Urothelium cell line (cell line): ENCODE measurements around the gene ATOH8.
A peak's percentile ranks its signal among the peaks of the same experiment; 100 is the strongest.

Experiments used
- DNase-seq: peaks from one replicate; pipeline ENCODE4 v3.0.0; 2011; ENCODE audit warnings: low spot score, mixed read lengths
- FAIRE-seq: peaks from 2 replicates; lab custom pipeline; 2011; peaks lifted over from hg19 to GRCh38; lab: Jason Lieb, UNC

ATOH8 gene

DNA sequence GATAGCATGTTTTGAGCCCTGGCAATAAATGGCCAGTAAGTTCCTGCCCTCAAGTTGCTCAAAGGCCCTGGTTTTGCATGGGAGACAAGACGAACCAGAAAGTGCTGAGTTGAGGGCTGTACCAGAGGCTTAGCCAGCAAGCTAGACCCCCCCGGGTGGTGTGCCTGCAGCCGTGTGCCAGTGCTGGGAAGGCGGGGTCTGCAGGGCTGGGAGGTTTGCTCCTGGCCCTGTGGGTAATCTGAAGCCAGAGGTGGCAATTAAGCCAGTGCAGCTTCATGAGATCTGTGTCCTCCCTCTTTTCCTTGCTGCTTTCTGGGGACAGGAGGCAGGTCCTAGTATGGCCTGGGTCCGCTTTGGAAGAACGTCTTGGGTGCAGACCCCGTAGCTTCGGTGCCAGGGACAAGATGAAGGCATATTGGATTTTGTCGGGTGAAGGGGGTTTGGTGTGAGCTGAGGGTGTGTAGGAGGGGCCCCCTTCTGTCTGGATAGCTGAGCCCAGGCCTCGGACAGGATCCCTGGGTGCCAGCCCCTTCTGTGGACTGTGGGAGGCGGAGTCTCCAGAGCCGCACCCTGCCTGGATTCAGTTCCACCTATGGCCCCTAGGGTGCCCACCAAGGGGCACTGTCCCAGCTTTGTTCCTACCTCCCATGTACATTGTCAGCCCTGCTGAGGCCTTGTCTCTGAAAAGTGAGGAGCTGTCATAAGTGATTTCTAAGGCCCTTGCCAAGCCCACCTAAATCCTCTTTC lies 15.6 kb downstream of the ATOH8 start:
- DNase-seq (peak; percentile 49), FAIRE-seq (no peak)

DNA sequence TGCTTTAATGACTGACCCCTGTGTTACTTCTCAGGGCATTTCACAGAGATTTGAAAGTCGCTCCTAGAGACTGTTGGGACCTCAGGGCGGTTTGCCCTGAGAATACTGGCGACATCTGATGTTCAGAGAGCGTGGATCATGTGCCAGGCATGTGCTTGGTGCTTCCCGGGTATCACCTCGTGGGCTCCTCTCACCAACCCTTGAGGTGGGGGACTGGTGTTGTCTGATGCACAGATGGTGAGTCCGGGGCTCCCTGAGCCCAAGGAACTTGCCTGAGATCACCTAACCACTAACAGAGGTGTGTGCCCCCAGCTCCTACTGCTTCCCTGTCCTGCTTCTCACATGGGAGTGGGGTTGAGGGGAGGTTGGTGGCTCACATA lies 16.2 kb downstream of the ATOH8 start:
- no peak for DNase-seq
- FAIRE-seq: no peak

DNA sequence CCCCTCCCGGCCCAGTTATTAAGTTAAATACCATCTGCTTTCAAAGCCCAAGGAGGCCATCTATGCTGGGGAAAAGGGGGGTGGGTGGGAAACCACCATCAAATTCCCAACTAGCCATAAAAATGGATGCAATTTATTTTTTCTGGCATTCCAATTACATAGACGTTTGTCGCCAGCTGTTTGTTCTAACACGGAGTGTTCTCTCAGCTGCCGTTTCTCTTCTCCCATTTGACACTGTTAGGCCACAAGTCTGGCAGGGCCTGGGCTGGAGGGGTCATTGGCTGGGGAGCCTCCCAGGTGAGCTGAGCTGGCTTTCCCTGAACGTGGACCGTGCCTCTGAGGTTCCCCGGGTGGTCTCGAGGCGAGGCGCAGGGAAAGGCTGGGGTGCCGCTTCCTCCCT lies 16.6 kb downstream of the ATOH8 start:
- no peak for FAIRE-seq
- DNase-seq: no peak

DNA sequence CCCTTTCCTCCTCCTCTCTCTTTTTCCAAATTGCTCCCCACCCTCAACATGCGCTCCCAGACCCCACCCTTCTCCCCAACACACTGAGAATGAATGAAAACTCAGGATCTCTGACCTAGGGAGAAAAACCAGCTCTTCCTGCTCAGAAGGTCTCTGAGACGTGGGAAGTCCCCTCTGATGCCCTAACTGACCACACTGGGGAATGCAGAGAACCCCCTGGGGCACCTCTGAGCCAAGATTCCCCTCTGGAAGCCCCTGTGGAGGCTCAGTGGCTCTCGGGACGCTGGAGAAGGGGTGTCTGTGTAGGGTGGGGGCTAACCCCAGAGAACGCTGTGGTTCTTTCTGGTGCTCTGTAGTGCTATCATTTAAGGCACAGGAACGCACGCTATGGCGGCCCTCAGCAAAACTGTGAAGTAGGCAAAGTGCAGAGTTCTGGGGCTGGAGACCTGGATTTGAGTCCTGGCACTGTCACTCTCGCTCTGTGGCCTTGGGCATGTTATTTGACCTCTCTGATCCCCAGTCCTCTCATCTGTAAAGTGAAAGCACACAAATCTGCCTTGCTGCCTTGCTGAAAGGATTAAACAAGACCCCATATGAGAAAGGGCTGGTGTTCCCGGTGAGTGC lies 17.1 kb downstream of the ATOH8 start:
- no peak for DNase-seq
- FAIRE-seq: no peak

DNA sequence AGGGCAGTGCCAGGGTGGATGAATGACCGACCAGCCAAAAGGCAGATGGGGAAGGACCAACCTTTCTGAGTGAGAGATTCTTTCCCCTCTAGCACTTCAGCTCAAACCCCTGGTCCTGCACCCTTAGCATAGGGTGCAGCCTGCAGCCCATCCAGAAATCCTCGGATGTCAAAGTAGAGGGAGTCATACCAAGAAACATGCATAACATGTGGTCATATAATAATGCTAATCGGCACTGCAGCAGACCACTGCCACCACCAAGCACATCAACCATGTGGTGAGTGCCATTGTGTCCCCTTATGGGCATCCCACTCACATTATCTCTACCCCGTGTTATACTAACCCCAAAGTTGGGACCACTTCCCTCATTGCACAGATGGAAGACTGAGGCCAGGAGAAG lies 17.7 kb downstream of the ATOH8 start:
- no peak for FAIRE-seq
- DNase-seq: no peak

DNA sequence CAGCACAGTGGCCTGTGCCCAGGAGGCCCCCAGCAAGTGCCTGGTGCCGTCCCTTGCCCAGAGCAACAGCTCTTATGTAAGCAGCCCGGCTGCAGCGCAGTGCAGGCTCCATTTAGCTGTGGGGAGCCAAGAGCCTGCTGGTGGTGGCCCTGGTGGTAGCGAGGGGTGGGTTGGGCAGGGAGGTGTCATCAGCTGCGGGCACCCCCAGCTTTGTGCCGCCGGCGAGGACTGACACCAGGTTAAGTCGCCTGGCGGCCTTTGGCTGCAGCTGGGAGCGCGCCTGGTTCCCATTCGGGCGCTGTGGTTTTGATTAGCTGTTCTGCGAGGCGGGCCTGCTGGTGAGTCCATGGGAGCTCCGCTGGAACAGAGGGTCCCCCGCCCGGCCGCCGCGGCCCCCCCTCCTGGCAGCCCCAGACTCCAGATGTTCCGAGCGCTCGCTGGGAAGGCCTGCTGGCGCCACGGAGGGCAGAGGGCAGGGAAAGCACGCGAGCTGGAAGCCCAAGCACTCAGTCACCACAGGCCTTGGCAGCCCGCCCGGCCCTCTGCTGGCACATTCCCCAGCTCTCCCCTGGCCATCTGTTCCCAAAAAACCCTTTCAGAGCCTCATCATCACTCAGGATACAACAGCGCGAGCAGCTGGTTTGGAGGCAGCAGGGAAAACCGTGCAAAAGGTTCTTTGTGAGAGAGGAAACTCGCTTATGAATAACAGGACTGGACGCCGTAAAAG lies 18.4 kb downstream of the ATOH8 start:
- no peak for FAIRE-seq
- peak; percentile 95 for DNase-seq

DNA sequence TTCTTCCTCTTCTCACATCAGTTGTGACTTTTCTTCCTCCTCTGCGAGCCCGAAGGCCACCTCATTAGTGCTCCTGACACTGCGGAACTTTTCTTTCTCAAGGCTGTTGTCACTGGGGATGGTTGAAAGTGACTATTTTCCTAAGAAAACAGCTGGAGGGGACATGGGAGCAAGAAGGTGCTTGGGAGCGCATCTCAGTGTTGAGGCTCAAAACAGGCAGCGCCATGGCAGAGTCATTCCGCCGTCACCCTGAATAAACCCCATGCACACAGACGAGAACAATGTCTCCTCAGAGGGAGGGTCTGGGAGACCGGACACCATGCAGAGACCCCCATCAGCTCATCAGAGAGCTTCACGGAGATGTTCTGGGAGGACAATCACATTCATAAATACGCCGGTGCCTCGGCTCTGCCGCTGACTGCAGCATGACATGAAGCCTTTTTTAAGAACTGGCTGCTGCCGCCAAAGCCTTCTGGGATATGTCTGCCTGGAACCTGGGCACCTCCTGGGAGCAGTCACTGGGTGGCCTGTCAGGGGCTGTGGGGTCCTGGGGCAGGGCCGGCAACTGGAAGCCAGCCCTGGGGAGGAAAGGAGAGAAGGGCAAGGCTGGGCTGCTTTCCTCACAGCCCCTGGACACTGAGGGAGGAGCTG lies 19.2 kb downstream of the ATOH8 start:
- FAIRE-seq (no peak), DNase-seq (no peak)

DNA sequence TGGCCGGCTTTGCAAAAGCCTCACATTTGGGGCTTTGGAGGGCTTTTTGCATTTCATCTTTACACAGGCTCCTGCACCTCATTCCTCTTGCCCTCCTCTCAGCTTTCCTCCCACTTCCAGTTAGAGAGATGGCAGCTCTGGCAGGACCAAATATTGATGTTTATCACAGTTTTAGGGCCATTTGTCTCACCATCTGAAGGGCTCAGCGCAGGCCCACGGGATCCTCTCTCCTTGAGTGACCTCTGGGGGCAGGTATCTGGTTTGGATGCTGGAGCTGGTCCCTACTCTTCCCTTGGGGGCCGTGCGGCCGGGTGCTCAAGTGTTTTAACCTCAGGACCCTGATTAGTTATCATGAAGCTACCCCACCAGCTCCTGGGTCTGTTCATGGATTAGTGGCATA lies 19.9 kb downstream of the ATOH8 start:
- FAIRE-seq: no peak

DNA sequence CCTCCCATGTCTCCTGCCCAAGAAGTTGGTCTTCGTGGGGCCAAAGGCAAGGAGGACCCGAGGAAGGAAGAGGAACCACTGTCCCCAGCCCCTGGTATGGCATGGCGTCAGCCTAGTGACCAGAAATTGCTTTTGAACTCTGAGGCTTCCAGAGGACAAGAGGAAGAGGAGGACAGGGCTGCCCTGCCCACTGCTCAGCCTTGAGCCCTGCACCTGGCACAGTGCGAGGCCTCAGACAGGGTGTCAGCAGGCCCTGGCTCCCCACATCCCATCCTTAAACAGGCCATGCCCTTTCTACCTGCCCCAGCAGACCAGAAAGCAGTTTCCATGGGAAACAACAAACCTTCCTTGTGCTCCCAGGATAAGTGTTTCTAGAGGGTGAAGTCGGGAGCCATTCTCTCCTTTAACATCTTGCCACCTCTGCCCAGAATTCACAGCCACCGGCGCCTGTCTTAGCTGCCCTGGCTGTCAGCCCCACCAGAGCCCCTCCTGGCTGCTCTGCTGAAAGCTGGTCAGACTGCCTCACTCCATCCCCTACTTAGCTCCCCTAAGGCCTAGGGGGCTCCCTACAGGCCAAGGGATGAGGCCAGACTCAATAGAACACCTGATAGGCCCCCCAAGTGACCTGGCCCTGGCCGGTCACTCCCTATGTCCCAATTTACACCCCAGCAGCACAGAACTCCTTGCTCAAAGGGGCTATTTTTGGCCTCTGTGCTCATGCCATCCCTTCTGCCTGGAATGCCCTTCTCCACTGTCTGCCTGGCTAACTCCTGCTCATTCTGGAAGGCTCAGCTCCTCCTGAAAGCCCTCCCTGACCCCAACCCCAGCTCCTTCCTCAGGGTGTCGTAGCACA lies 20.6 kb downstream of the ATOH8 start:
- no peak for FAIRE-seq

More for the DNA sequence above, 19.9 kb downstream of the ATOH8 start:
- DNase-seq: no peak

DNA sequence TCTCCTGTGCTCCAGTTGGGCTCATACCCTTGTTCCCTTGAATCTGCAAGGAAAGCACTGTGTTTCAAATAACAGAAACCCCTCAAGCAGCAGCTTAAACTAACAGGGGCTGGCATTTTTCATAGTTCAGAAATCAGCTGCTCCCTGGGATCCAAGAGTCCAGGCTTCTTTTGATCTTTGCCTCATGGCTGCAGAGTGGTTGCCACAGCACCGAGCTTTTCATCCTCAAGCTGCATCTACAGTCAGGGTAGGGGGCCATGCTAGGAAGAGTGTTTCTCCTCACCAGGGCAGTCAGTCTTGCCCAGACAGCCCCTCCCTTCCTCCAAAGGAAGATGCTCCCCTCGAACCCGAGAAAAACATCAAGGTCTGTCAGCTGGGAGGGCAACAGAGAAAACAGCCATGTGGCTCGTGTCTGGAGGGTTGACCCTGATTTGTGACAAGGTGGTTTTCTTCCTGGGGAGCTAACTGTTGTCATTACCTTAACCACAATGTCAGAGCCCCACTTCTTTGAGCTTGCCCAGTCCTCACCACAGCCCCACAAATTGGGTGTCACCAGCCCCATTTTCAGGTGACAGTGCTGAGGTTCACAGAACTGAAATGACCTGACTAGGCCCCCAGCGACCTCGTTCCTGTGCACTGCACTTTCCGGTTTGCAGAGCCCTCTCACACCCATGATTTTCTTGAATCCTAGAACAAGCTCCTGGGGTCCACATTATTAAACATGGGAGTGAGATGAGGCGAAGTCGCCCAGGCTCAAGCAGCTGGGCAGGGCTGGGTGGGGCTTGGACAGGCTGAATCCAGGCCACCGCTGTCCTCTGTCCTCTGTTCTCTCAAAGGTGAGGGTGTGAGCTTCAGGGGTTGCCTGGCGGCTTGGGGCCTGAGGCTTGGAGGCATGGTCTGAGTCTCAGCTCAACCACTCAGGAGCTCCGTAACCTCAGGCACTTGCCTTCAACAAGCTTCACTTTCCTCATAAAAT lies 21.9 kb downstream of the ATOH8 start:
- no peak for DNase-seq
- no peak for FAIRE-seq

More for the DNA sequence above, 20.6 kb downstream of the ATOH8 start:
- no peak for DNase-seq

DNA sequence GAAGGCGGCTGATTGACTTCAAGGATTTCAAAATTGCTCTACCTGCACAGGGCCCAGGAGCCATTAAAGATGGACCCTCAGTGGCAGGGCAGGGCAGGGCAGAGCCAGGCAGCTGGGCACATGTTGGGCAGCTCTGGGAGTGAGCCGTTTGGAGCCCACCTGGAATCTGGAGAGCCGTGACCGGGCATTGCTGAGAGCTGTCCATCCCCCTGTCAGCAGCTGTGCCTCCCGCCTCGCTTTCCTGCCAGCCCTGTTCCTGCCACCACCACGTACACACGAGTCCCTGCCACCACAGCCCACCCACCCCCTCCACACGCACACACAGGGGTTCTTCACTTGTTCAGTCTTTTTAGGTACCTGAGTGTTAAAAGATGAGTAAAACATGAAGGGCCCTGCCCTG lies 22.9 kb downstream of the ATOH8 start:
- DNase-seq (no peak), FAIRE-seq (no peak)

DNA sequence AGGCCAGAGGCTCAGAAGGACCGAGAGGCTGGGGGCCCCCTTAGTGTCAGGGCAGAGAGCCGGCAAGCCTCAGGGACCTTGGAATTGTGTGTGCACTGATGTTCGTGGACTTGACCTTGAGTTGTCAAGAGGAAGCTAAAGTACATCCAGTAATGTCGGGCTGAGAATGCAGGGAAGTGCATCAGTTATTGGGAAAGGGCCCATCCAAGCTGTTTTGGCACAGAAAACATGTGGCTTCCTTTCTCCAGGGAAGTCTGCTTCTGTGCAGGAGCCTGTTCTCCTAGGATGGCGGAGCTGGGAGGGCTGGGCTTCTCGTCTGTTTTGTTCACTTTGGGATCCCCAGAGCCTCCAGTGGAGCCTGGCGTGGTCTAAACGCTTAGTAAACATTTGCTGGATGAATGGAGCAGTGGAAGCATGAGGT lies 23.7 kb downstream of the ATOH8 start:
- no peak for FAIRE-seq
- no peak for DNase-seq

DNA sequence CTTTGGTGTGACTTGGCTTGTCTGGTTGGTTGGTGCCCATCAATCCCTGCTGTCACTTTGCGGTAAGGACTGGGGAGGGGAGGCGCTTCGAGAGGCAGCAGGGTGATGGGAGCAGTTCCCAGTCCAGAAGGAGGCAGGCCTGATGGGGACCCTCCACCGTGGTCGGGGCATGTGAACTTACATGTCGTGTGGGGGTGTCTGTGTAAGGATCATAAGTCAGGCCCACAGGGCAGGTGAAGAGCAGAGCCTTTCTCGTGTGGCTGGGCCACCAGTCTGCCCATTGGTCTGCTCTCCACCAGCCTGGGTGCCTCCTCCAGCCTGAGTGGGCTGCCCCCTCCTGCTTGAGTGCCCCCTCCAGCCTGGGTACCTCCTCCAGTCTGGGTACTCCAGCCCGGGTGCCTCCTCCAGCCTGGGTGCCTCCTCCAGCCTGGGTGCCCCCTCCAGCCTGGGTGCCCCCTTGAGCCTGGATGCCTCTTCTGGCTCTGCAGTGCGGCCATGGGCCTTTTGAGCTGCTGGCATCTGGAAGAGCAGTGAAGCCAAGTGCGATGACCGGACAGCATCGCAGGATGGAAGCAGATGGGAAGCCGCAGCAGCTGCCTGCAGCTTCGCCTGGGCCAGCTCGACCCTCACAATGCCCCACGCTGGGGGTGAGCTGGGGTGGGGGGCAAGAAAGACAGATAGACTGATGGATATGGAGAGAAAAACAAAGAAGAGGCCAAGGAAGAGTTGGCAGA lies 25.0 kb downstream of the ATOH8 start:
- DNase-seq: no peak
- no peak for FAIRE-seq

DNA sequence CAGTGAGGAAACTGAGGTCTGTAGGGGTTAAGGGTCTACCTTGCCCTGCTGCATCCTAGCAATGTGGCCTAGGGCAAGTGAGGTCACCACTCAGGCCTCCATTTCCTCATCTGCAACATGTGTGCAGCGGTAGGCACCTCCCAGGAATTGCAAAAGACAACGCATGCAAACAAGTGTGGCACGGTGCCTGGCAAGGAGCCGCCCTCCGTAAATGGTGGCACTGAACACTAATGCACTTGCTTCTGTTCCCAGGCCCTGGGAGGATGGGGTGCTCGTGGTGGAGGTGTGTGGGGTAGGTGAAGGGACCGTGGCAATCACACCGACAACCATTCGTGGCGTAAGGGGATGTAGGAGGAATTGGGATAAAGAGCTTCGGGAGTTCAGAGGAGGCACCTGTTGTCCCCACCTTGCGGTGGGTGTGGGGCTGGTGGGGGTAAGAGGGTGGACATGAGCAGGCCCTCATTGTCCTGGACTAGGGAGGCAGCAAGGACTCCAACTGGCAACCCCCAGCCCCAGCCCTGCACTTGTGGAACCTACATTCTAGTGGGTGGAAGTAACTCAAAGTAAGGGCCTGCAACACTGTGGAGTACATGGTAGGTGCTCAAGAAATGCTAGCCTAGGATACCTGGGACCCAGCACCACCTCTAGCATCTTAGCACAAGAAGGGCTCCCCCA lies 26.0 kb downstream of the ATOH8 start:
- FAIRE-seq (no peak), DNase-seq (no peak)

DNA sequence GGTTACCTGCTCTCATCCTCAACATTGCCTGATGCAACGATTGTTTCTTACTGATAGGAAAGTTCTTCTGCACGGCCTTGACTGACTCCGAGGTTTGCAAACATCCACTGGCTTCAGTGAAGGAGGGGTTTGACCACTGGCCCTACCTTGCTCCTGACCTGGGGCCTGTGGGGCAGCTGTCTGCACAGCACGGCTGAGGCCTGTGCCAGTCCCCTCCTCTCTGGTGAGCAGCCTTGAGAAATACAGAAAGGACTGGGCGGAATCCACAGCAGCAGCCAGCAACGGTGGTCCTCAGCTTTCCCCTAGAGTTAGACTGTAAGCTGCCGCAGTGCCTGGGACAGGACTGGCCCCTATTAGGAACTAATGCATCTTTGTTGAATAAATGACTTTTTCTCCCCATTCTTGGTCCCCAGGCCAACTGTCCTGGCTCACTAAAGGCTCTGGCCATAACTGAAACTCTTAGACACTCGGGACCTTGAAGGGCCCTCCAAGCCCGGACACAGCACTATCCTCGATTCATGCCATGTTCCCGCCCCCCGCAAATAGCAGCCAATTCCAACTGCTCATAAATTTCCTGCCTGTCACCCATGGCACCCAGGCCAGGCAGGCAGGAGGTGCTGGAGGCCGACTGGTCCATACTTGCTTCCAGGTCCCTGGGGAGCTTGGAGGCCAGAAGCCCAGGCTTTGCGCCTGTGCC lies 26.7 kb downstream of the ATOH8 start:
- FAIRE-seq (no peak), DNase-seq (no peak)

DNA sequence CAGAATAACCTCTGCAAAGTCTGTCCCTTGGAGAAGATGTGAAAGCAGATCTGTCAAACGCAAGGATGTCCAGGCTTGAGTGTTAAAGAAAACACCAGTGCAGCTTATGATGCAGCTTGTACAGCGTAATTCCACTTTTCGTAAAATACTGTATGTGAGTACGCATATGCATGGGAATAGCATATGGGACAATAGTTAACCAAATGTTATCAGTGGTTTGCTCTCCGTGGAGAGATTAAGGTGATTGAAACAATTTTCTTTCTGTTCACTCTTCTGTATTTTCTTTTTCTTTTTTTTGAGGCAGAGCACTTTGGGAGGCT lies 27.2 kb downstream of the ATOH8 start:
- DNase-seq (no peak), FAIRE-seq (no peak)

DNA sequence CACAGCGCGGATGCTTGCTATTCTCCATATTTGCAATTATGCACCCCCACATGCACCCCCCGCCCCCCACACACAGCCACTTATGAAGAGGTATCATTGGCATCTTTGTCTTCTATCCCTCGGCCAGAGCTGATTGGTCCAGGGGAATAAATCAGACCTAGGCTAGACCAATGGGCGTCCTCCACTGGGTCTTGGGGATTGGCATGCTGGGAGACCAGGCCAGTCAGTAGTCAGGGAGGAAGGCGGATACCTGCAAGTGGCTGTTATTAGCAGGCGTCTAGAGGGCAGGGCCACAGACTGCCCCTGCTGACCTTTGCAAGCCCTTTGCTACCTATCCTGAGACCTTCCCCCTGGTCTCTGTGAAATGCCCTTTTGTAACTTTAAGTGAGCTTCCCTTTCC lies 30.0 kb downstream of the ATOH8 start:
- no peak for DNase-seq

DNA sequence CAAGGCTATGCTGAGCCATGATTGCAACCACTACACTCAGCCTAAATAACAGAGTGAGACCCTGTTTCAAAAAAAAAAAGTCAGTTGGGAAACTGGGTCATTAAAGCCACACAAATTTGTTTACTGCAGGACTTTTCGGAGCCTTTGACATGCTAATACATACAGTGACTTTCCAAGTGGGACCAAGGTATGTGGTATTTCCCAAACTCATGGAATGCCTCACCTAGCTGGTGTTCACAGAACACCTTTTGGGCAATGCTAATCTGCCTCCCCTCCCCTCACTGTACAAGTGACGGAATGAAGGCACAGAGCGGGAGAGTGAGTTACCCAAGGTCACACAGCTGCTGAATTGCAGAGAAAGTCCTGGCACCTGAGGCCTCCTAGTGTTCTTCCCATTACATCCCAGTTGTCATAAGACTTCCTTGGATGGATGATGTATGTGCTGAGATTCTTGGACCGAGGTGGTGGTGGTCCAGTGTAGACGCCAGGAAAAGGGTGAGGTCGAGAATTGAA lies 30.7 kb downstream of the ATOH8 start:
- FAIRE-seq: no peak
- no peak for DNase-seq

More for the DNA sequence above, 30.0 kb downstream of the ATOH8 start:
- no peak for FAIRE-seq
